HepG2 (cell line): ENCODE measurements around the gene KLHL40. TPM values are rescaled to one million over a fixed set of nuclear protein-coding genes. Genes with fewer than 3 reads are reported as not detected.

Source experiments
- ATAC-seq: fragments of 200-7000 bp; cut with Tn5 transposase; 3 replicates; pipeline ENCODE4 v1.9.1; 2020; ENCODE audit warnings: mild to moderate bottlenecking, moderate library complexity
- BruUV-seq: library from RNA; stranded (reverse); fragments of 400-500 nt; replicated peaks from 2 replicates; lab custom pipeline; 2021; lab: Mats Ljungman, UMichigan
- CTCF ChIA-PET: fragments of 300-600 bp; formaldehyde crosslinking; extraction: SDS; loops from one replicate; lab custom pipeline; 2021; ENCODE audit warnings: low total read pairs, inconsistent platforms, low intra/inter-chr PET ratio; lab: Yijun Ruan, JAX
- POLR2A ChIA-PET: fragments of 350-600 bp; sonication (Branson Sonifier 250); formaldehyde crosslinking; loops from one replicate; lab custom pipeline; 2020; ENCODE audit warnings: antibody characterized with exemption, inconsistent platforms; lab: Yijun Ruan, JAX
- DNase-seq: peaks from one replicate; pipeline ENCODE4 v3.0.0-alpha.2; 2015; ENCODE audit warnings: low spot score
- FAIRE-seq: peaks from 3 replicates; lab custom pipeline; 2011; peaks lifted over from hg19 to GRCh38; lab: Jason Lieb, UNC
- H2AFZ ChIP-seq: one replicate; pipeline ENCODE4 v1.6.1; 2011; ENCODE audit warnings: low read length, inconsistent platforms
- H3K27ac ChIP-seq: fragments of 300-600 bp; 3 replicates; pipeline ENCODE4 v1.8.0; 2011; ENCODE audit warnings: mixed run types, mild to moderate bottlenecking, mixed read lengths, low read length, inconsistent platforms; ENCODE audit not compliant: insufficient read depth; ENCODE audit errors: extremely low read length
- H3K27me3 ChIP-seq, 2 experiments: fragments of 200-600 bp in 1 of 2; 2 replicates in 1 of 2; 3 replicates in 1 of 2; pipeline versions ENCODE4 v1.6.0 to v1.8.0; 2011; ENCODE audit warnings: low read length in 2 of 2, mild to moderate bottlenecking in 2 of 2, moderate library complexity in 2 of 2, inconsistent platforms in 1 of 2; ENCODE audit not compliant: insufficient read depth in 2 of 2, control insufficient read depth in 1 of 2
- H3K36me3 ChIP-seq, 2 experiments: fragments of 200-600 bp in 1 of 2; replicated peaks in 1 of 2; 2 replicates in 1 of 2; 3 replicates in 1 of 2; pipeline versions ENCODE4 v1.5.1 to v1.8.0; 2011; ENCODE audit warnings: low read length in 2 of 2, inconsistent platforms in 1 of 2; ENCODE audit not compliant: insufficient read depth in 2 of 2, control insufficient read depth in 1 of 2
- H3K4me1 ChIP-seq: 2 replicates; pipeline ENCODE4 v1.5.1; 2012; ENCODE audit warnings: low read length, inconsistent platforms; ENCODE audit not compliant: insufficient read depth
- H3K4me2 ChIP-seq: 2 replicates; pipeline ENCODE4 v1.6.0; 2011; ENCODE audit warnings: low read depth, low read length, inconsistent platforms
- H3K4me3 ChIP-seq, 3 experiments: fragments of 200-600 bp in 1 of 3; sonication (generic), shearing (Covaris generic) in 1 of 3; replicated peaks in 1 of 3; 2 replicates each; pipeline ENCODE4 v1.5.1; 2011 to 2016; ENCODE audit warnings: low read length in 3 of 3, inconsistent platforms in 2 of 3, low read depth in 2 of 3, mild to moderate bottlenecking in 2 of 3, control low read depth in 1 of 3, mixed read lengths in 1 of 3; ENCODE audit not compliant: insufficient read depth in 1 of 3
- H3K79me2 ChIP-seq: one replicate; pipeline ENCODE4 v1.6.1; 2011; ENCODE audit warnings: low read length, inconsistent platforms; ENCODE audit not compliant: insufficient read depth
- H3K9ac ChIP-seq: 2 replicates; pipeline ENCODE4 v1.6.0; 2011; ENCODE audit warnings: mild to moderate bottlenecking, low read depth, low read length, inconsistent platforms; ENCODE audit not compliant: insufficient read depth
- H3K9me3 ChIP-seq: 2 replicates; pipeline ENCODE4 v1.5.1; 2012; ENCODE audit warnings: mild to moderate bottlenecking, low read length
- H4K20me1 ChIP-seq: 2 replicates; pipeline ENCODE4 v1.6.0; 2011; ENCODE audit warnings: inconsistent platforms, mild to moderate bottlenecking, low read length, moderate library complexity; ENCODE audit not compliant: insufficient read depth
- CREB1 ChIP-seq, 2 experiments: fragments of 450-650 bp in 1 of 2; IDR thresholded peaks; 2 replicates each; pipeline ENCODE4 v1.6.1; 2016 to 2017; ENCODE audit warnings: control low read depth in 1 of 2, mild to moderate bottlenecking in 1 of 2, missing compliant biosample characterization in 1 of 2, missing genetic modification characterization in 1 of 2
- HNRNPK ChIP-seq: fragments of 200-400 bp; formaldehyde crosslinking; IDR thresholded peaks from 2 replicates; pipeline ENCODE4 v1.6.1; 2018; ENCODE audit warnings: low read length, low read depth, moderate library complexity, mild to moderate bottlenecking; ENCODE audit not compliant: poor library complexity, severe bottlenecking
- HNRNPUL1 ChIP-seq: fragments of 200-400 bp; formaldehyde crosslinking; IDR thresholded peaks from 2 replicates; pipeline ENCODE4 v1.6.1; 2017; ENCODE audit warnings: low read depth, mild to moderate bottlenecking, low read length, moderate library complexity
- ISL2 ChIP-seq: sonication (generic); formaldehyde crosslinking; IDR thresholded peaks from 2 replicates; pipeline ENCODE4 v1.5.0; 2020; ENCODE audit warnings: missing genetic modification reagents
- MEF2D ChIP-seq: sonication (generic); formaldehyde crosslinking; IDR thresholded peaks from 2 replicates; pipeline ENCODE4 v1.5.1; 2020; ENCODE audit warnings: mild to moderate bottlenecking, missing genetic modification reagents
- MTA3 ChIP-seq: sonication (generic); formaldehyde crosslinking; IDR thresholded peaks from 2 replicates; pipeline ENCODE4 v1.4.0; 2020; ENCODE audit warnings: missing genetic modification reagents
- MXD4 ChIP-seq: IDR thresholded peaks from 2 replicates; pipeline ENCODE4 v1.6.1; 2016; ENCODE audit warnings: mild to moderate bottlenecking, missing biosample characterization, missing genetic modification reagents
- RBFOX2 ChIP-seq: fragments of 200-400 bp; formaldehyde crosslinking; IDR thresholded peaks from 2 replicates; pipeline ENCODE4 v1.6.1; 2017; ENCODE audit warnings: low read depth, mild to moderate bottlenecking, low read length
- SPEN ChIP-seq: sonication (generic); formaldehyde crosslinking; IDR thresholded peaks from 2 replicates; pipeline ENCODE4 v1.5.1; 2020; ENCODE audit warnings: low read depth, mild to moderate bottlenecking, missing genetic modification reagents
- TBX3 ChIP-seq: fragments of 450-650 bp; IDR thresholded peaks from 2 replicates; pipeline ENCODE4 v1.6.1; 2017; ENCODE audit warnings: antibody characterized with exemption, mild to moderate bottlenecking, inconsistent platforms, borderline replicate concordance
- TSC22D2 ChIP-seq: sonication (generic); formaldehyde crosslinking; IDR thresholded peaks from 2 replicates; pipeline ENCODE4 v1.5.1; 2020; ENCODE audit warnings: missing genetic modification reagents, mild to moderate bottlenecking, borderline replicate concordance
- ZNF17 ChIP-seq: sonication (generic); formaldehyde crosslinking; IDR thresholded peaks from 2 replicates; pipeline ENCODE4 v1.5.0; 2020; ENCODE audit warnings: mild to moderate bottlenecking, missing genetic modification reagents
- ZNF501 ChIP-seq: sonication (generic); formaldehyde crosslinking; IDR thresholded peaks from 2 replicates; pipeline ENCODE4 v1.5.1; 2020; ENCODE audit warnings: mild to moderate bottlenecking, moderate library complexity, missing genetic modification reagents
- ZNF569 ChIP-seq: sonication (generic); formaldehyde crosslinking; IDR thresholded peaks from 2 replicates; pipeline ENCODE4 v1.5.0; 2020; ENCODE audit warnings: mild to moderate bottlenecking, missing genetic modification reagents, moderate library complexity, borderline replicate concordance
- ZSCAN31 ChIP-seq: sonication (generic); formaldehyde crosslinking; IDR thresholded peaks from 2 replicates; pipeline ENCODE4 v1.5.0; 2020; ENCODE audit warnings: low read depth, mild to moderate bottlenecking, missing genetic modification reagents
- WGBS: methylation state at CpG from one replicate; pipeline ENCODE4 v1.1.6; 2017; ENCODE audit warnings: low lambda C conversion rate; 5-methylcytosine and 5-hydroxymethylcytosine counted together
- in situ Hi-C: cut with HindIII; loops from 2 replicates; pipeline ENCODE4 v1.10.0; 2017; ENCODE audit warnings: low pct_unique_long_range_greater_than_20kb; ENCODE audit not compliant: extremely low pct_ligation_motif_present
- intact Hi-C: fragments of 100-400 bp; cut with micrococcal nuclease; formaldehyde crosslinking; loops from one replicate; pipeline ENCODE4 v1.10.0; 2022; ENCODE audit not compliant: unreplicated experiment
- polyA plus RNA-seq, 8 experiments: library from polyadenylated mRNA; depleted of rRNA in 3 of 8; stranded (reverse) in 7 of 8; unstranded in 1 of 8; fragments of >200 nt; fragmentation: Illumina TruSeq in 4 of 8; extraction: Trizol in 4 of 8; gene quantifications; 2 replicates each; pipeline versions ENCODE4 v1.2.1 to v1.2.3, GENCODE V29; 2011 to 2016; ENCODE audit warnings: low read depth in 4 of 8, missing spikeins in 1 of 8, mixed read lengths in 1 of 8; ENCODE audit not compliant: insufficient read depth in 1 of 8
- total RNA-seq, 5 experiments: library from RNA; depleted of rRNA; stranded (reverse); fragments of >200 nt; fragmentation: Illumina TruSeq; extraction: Trizol; gene quantifications; 2 replicates each; pipeline ENCODE4 v1.2.3, GENCODE V29; 2016; ENCODE audit warnings: low read depth in 1 of 5
- TF ChIP-seq, protein P1 (sequence below): sonication (generic); formaldehyde crosslinking; IDR thresholded peaks from 2 replicates; pipeline ENCODE4 v1.5.0; 2020; ENCODE audit warnings: missing genetic modification reagents
- TF ChIP-seq, protein P2 (sequence below): sonication (generic); formaldehyde crosslinking; IDR thresholded peaks from 2 replicates; pipeline ENCODE4 v1.8.1; 2023; ENCODE audit warnings: missing genetic modification reagents, inconsistent platforms, borderline replicate concordance
- TF ChIP-seq, protein P3 (sequence below): sonication (generic); formaldehyde crosslinking; IDR thresholded peaks from 2 replicates; pipeline ENCODE4 v1.5.1; 2020; ENCODE audit warnings: mild to moderate bottlenecking, moderate library complexity, missing genetic modification reagents

Gene KLHL40
- total and polyA plus RNA-seq, 2 of the 13 experiments (the other 11 are each of a cell fraction or from before 2014, with no cell fraction given), result not detected

DNA sequence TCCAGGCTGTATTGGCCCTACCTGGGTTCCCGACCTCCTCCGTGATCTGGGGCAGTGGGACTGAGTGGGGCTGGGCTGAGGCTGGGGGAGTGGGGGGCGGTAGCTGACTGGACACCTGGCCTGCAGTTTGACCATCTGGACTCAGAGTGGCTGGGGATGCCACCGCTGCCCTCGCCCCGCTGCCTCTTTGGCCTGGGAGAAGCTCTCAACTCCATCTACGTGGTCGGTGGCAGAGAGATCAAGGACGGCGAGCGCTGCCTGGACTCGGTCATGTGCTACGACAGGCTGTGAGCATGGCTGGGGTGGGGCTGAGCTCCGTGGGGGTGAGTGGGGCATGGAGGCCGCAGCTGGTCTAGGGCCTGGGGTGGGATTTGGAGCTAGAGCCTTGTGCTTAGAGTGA, 2.7 kb downstream of the KLHL40 start (continued):
- TF ChIP-seq, protein P1, sequence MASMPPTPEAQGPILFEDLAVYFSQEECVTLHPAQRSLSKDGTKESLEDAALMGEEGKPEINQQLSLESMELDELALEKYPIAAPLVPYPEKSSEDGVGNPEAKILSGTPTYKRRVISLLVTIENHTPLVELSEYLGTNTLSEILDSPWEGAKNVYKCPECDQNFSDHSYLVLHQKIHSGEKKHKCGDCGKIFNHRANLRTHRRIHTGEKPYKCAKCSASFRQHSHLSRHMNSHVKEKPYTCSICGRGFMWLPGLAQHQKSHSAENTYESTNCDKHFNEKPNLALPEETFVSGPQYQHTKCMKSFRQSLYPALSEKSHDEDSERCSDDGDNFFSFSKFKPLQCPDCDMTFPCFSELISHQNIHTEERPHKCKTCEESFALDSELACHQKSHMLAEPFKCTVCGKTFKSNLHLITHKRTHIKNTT (CRISPR knock-in tag), result no peak
- TF ChIP-seq ZNF569 (no peak), ZNF501 (no peak), MTA3 (no peak)

DNA sequence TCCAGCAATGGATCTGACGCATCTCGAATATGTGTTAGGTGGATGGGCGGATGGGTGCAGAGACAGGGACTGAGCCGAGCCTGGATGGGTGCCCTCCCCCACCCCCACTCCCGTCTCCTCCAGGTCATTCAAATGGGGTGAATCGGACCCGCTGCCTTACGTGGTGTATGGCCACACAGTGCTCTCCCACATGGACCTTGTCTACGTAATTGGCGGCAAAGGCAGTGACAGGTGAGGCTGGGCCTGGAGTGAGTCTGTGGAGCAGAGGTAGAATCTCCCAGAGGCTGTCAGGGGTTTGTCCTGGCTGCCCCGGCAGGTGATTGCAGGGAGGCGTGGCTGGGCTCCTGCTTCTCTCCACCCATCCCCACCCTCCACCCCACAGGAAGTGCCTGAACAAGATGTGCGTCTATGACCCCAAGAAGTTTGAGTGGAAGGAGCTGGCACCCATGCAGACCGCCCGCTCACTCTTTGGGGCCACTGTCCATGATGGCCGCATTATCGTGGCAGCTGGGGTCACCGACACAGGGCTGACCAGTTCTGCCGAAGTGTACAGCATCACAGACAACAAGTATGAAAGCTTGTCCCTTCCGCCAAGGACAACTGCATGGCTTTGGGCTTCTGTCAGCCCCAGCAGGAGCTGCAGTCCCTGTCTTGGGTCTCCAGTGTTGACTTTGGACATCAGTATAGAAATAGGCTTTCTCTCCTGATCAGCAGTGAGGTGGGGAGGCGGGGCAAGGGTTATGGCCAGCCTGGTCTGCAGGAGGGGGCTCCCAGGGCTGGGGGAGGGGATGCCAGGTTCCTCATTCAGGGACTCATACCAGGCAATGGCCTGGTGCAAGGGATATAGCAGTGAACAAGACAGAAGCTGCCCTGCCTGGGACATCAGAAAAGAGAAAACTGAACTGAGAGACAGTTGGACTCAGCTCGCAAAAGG, 3.4 kb downstream of the KLHL40 start:
- ChIA-PET CTCF (no interaction called here), POLR2A (interaction anchor here (1.4 kb wide), 1 partner anchor 88 kb away, joined by 4 read pairs; the partner anchor contains the start of gene NKTR)
- Histone ChIP-seq H2AFZ (no peak overlapping the region), H3K4me1 (no peaks in the 10 kb centered on the region; the same call in 1 of the 2 replicates), H3K9ac (no peak overlapping the region), H3K79me2 (no peaks in the 10 kb centered on the region), H3K27ac (no peak overlapping the region), H3K9me3 (no peaks in the 10 kb centered on the region), H3K36me3 (no peaks in the 10 kb centered on the region), H3K27me3 (peaks cover 2 to 54% of the 10 kb centered on the region in 2 experiments; a peak in 3 of 5 replicates), H3K4me3 (no peak overlapping the region), H3K4me2 (no peak overlapping the region), H4K20me1 (no peaks in the 10 kb centered on the region)
- 59% methylated on average over 17 of the region's 22 CpGs for WGBS
- in situ Hi-C loops (no loop called here), intact Hi-C loops (no loop called here)
- no TSS peak for BruUV-seq
- ATAC-seq, result no peak
- FAIRE-seq, result no peak
- no peak for DNase-seq
- TF ChIP-seq ZSCAN31 (CRISPR knock-in tag), result no peak
- TF ChIP-seq HNRNPUL1, result no peak
- no peak for TF ChIP-seq RBFOX2
- no peak for TF ChIP-seq ISL2 (CRISPR knock-in tag)
- no peak for TF ChIP-seq TBX3
- no peak for TF ChIP-seq ZNF17 (CRISPR knock-in tag)
- no peak for TF ChIP-seq HNRNPK
- TF ChIP-seq, protein P2, sequence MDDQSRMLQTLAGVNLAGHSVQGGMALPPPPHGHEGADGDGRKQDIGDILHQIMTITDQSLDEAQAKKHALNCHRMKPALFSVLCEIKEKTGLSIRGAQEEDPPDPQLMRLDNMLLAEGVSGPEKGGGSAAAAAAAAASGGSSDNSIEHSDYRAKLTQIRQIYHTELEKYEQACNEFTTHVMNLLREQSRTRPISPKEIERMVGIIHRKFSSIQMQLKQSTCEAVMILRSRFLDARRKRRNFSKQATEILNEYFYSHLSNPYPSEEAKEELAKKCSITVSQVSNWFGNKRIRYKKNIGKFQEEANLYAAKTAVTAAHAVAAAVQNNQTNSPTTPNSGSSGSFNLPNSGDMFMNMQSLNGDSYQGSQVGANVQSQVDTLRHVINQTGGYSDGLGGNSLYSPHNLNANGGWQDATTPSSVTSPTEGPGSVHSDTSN (CRISPR knock-in tag), result no peak
- TF ChIP-seq, protein P3, sequence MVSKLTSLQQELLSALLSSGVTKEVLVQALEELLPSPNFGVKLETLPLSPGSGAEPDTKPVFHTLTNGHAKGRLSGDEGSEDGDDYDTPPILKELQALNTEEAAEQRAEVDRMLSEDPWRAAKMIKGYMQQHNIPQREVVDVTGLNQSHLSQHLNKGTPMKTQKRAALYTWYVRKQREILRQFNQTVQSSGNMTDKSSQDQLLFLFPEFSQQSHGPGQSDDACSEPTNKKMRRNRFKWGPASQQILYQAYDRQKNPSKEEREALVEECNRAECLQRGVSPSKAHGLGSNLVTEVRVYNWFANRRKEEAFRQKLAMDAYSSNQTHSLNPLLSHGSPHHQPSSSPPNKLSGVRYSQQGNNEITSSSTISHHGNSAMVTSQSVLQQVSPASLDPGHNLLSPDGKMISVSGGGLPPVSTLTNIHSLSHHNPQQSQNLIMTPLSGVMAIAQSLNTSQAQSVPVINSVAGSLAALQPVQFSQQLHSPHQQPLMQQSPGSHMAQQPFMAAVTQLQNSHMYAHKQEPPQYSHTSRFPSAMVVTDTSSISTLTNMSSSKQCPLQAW (CRISPR knock-in tag), result no peak
- TF ChIP-seq MXD4 (CRISPR knock-in tag), result no peak
- no peak for TF ChIP-seq TSC22D2 (CRISPR knock-in tag)
- no peak for TF ChIP-seq MEF2D (CRISPR knock-in tag)
- no peak for TF ChIP-seq CREB1 (IDR thresholded peaks at IDR 0.05)
- no peak for TF ChIP-seq CREB1 (CRISPR knock-in tag; IDR thresholded peaks at IDR 0.05)
- no peak for TF ChIP-seq SPEN (CRISPR knock-in tag)
